Measurements from ENCODE around the gene CPEB4. TPM values are rescaled to one million over a fixed set of nuclear protein-coding genes. Genes with fewer than 3 reads are reported as not detected.

Gene CPEB4
- polyA plus RNA-seq, 10 donors, result 14.9 to 45.8 (median 28.1) TPM

GRCh38 chr5:173940269-173940668, 52.1 kb downstream of the CPEB4 start:
- no peak for DNase-seq

DNA sequence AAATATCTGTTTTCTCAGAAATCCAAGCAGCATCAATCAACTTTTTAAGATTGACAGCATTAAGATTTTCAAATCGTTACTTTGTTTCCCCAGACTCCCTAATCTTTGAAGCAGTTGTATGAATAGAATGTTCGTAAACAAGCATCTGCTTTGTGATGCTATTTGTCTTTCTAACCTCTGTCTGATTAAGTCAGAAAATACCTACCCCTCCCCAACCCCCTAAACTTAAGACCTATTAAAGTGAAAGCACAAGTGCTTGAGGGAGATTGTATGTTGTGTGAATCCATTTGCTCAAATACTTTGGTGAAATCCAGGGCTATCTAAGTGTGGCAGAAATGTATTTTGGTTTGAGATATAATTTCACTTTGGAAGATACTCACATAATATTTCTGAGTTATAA, 53.0 kb downstream of the CPEB4 start:
- no peak for DNase-seq

DNA sequence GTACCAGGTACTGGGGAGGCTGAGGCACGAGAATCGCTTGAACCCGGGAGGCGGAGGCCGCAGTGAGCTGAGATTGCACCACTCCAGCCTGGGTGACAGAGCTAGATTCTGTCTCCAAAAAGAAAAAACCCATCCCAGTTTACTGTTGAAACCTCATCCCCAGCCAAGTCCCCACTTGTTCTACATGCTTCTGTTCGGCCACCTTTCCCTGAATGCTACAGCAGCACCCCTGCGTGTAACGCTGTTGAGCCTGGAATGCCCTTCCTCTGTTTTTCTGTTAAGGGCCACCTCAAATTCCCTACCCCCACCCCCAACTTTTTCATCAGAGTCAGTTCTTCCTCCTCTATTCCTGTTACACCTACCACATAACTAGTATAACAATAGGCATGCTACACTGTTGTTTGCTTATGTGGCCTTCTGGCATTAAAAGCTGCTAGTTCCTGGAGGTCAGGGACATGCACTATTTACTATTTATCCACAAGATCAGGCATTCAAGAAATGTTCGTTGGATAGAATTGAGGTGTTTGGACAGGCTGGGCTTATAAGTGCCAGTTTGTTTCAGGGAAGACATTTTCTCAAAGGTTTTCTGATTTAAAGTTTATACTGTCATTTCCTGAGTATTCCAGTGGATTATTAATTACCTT, 53.7 kb downstream of the CPEB4 start:
- DNase-seq, result no peak

DNA sequence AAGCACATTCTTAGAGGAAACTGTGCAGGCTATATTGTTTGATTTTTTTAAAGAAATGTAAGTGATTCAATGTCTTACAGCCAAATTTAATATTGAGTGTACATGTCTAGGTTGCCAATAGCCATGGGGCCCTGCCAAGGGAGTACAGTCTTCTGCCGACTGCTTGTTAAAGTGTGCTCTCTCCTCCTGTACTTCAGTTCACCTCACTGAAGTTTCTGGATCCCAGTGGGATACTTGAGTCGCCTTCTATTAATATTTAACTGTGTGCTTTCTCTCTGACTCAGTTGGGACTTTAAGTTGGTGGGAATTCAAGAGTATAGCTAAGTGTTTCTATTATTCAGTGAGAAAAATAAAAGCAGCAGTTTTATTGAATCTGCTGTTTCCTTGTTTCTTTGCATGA, 56.4 kb downstream of the CPEB4 start:
- peak in 2 of 3 donors; percentile 63 to 71 for DNase-seq

GRCh38 chr5:173945160-173945559, 57.0 kb downstream of the CPEB4 start:
- no peak for DNase-seq

DNA sequence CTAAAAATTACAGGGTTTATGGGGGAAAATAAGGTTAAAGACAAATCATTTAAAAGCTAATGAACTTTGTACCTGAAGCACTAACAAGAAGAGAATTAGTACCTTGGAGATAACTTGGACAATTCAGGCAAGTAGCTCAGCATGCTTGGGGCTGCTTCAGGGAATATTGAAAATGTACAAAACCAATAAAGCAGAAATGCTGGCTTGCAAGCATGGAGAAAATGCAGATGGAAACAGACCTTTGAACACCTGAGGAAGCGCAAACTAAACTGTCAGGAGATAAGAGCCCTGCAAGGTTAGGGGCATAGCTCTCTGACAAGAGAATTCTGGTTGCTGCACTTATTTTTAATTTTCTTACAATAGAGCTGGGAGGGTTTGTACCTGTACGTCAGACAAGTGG, 58.2 kb downstream of the CPEB4 start:
- DNase-seq, result no peak

DNA sequence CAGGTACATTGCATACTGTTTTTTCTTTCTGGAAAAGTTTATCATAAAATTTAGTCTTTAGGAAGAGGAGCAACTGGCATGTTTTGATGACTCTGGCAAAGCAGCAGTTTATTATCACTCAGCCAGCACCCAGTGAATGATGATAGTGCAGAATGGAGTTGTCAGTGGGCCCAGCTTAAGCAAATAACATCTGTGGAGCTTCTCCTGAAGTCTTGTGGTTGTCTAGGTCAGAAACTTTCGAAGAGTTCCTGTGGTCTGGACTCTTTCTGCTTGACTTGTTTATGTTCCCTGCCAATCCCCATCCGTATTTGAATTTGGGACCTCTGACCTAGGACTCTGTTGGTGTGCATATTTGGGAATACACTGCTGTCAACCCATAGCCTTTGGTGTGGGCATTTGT, 62.7 kb downstream of the CPEB4 start:
- no peak for DNase-seq

GRCh38 chr5:173953528-173954090, 65.5 kb downstream of the CPEB4 start:
- no peak for DNase-seq

DNA sequence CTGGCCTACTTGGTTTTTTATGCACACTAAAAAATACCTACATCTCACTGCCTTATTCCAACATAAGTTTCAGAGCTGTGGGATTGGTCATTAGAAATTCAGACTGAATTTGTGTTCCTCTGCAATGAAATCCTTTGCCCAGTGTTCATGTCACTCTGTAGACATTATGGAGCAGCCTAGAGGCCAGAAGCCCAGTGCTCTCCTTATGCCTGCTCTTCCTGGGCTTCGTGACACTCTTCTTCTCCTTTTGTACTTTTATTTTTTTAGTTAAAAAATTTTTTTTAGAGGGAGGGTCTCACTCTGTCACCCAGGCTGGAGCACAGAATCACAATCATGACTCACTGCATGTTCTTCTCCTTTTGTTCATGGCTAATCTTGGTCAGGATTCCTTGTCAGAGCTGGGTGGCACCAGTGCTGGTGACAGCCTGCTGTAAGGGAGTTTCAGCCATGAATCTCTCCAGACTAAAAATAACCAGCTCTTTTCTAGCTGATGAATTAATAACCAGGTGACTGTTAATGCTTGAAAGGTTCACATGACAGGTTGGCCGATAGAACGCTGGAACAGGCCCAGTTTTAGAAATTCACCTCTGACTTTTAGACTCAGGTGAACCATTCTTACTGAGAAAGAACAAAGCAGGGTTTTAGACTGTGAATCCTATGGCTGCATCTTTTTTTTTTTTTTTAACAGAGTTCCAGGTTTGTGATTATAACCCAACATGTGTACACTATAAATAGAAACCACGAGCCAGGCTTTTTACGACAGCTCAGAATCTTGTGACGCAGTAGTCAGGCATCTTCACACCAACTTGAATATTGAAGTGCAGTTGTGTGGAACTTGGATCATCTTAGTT, 66.7 kb downstream of the CPEB4 start:
- DNase-seq, result peak in 1 of 3 donors; percentile 36

DNA sequence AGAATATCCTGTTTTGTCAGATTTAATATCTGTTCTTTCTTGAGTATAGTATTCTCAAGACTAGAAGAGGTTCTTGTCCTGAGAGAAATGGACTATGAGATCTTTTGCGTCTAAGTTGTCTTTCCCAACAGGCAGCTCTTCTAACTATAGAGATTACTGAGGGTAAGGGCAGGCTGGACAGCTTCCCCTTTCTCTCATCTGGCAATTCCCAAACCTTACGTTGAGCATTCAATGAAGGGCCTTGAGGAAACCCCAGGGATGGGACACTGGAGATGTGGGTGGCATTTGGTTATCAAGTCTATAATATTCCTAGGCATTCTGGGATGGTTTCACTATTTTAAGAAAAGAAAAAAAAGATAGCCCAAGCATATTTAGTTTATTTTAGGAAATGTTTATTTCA, 72.8 kb downstream of the CPEB4 start:
- DNase-seq, result no peak

GRCh38 chr5:173961418-173961817, 73.3 kb downstream of the CPEB4 start:
- no peak for DNase-seq

DNA sequence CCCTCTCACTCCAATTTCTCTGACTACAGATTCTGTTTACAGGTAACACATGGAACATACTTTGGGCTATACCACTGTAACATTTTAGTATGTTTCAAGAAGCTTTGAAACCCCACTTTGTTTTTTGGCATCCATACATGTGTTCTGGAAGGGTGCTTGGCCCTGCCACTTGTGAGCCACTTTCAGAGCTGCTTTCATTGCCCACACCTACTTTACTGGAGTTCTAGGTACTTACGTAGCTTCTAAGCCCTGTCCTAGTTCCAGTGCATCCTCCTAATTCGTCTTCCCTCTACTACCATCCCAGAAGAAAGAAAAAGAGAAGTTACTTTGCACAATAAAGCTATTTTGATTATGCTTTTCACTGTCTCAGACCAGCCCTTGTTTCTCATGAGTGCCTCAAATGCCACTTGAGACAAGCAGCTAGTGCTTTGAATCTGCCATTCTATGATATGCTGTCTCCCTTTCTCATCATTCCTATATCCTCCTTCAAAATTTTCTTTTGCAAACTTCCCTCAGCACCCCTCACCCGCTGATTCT, 74.4 kb downstream of the CPEB4 start:
- no peak for DNase-seq

- DNase-seq, result no peak
Observed at GRCh38 chr5:173963182-173963838, 75.2 kb downstream of the CPEB4 start.

DNA sequence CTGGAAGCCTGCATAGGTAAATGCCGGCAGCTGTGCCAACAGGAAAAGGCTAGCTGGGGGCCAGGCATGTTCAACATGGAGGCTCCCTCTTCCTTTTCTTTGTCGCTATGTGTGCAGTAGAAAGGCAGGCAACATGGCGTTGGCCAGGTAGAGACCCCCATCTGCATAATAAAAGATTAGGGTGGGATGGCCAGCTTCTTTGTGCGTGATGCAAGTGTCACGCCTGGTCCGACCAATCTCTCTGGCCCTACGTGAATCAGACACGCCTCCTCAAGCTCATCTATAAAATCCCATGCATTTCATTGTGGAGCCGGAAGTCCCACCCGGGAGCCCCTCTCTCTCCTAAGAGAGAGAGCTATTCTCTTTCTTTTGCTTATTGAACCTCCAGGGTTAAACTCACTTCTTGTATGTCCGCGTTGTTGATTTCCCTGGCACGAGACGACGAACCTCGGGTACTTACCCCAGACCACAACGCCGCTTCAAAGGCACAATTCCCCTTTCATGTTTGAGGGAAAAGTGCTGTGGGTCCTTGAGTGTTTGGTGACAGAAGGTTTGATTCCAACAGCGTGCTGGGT, 75.8 kb downstream of the CPEB4 start:
- DNase-seq, result no peak

DNA sequence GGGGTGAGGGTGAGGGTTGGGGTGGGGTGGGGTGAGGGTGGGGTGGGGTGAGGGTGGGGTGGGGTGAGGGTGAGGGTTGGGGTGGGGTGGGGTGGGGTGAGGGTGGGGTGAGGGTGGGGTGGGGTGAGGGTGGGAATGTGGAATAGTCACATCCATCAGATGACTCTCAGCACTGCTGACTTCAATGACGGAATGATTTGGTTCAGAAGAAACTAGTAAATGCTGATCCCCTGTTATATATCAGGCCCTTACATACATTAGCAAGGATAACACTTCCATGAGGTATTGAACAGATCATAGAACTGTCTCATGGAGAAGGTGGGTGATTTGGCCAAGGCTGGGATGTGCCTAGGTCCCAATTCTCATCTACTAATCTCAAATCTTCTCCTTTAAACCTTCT, 76.4 kb downstream of the CPEB4 start:
- no peak for DNase-seq

GRCh38 chr5:173967241-173967640, 79.1 kb downstream of the CPEB4 start:
- no peak for DNase-seq

DNA sequence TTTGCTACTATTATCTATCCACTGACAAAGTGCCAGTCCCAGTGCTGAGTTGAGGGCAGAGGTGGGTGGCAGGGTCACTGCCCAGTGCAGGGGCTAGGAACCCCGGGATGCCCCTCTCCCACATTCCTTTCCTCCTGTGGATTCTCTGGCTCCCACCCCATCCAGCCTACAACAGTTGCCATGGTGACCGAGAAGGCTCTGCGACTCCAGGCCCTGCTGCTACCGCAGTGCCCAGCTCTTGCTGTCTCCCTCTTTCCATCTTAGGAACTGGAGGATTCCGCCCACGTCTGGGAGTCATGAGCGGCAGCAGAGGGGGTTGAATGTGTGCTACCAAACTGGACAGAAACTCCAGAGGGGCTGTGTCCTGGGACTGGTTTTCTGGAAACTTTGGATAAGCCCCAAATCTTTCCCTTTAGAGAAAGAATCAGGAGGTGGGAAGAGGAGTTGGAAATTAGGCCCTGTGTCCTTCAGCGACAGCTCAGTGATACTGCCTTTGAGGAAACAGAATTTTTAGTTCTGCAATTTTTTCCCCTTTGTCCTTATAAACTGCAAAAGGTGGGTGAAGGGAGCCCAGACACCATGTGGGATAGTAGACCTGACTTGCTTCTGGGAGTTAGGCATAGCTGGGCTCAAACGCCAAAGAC, 80.1 kb downstream of the CPEB4 start:
- DNase-seq, result no peak

DNA sequence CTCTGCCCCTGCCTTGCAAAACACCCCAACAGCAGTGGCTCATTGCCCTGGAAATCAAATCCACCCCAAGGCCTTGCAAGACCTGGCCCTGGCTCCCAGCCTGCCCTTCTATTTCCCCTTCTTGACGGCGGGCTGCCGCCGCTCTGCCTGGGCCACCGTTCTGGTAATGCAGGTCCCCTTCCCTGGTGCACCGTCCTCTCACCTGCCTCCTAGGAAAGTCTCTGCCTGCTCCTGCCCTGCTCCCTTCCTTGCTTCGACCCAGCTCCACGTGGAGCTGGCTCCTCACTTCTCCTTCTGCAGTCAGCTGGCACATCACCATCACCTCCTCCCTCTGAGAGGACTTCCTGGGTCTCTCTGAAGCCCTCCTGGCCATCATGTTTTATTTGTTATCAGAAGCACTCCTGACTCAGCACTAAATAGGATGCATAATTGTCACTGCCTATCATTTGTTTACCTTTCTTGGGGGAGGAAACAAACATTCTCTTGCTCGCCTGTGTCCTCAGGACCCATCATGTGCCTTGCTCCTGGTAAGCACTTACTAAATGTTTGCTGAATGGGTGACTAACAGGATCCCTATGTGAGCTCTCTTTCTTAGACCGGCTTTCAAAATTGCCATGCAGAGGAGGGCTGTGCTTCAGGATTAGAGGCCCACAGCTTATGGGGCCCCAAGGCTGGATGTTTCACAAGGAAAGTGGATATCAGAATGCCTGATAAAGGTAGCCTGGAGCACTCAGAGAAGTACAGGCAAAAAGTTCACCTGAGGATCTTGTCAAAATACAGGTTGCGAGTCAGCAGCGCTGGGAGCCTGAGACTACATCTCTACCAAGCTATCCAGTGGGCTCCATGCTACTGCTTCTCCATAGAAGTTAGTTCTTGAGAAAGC, 81.3 kb downstream of the CPEB4 start:
- DNase-seq, result no peak

DNA sequence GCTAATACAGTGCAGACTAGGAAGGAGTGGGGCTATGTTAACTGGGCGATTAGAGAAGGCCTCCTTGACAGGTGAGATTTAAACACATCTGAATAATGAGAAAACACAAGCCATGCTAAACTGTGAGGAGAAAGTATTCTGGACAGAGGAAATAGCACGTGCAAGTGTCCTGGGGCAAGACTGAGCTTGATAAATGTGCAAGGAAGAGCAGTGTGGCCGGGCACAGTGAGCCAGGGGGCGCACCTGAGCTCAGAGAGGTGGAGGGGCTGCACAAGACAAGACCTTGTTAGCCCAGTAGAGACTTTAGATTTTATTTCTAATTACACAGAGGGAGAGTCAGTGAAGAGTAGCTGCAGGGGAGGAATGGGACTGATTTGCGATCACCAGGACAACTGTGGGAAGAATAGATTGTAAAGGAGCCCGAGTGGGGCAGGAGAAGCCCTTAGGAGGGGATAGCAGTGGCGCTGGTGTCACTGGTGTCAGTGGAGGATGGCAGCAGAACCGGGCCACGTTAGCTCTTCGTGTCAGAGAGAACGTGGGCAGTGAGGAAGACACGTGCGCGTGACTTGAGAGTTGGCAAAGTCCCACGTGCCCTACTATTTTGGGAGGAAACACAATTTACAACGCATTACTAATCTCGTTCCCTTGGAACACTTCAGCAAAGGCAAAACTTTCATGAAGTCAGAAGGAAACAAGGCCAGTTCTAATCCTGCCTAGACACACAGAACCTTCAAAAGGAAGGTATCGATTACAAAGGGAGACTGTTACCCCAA, 82.9 kb downstream of the CPEB4 start:
- no peak for DNase-seq

Data from muscle of back (tissue), 11 donors.